G401 (cell line): Measurements from ENCODE around the gene SECTM1. TPM values are rescaled to one million over a fixed set of nuclear protein-coding genes. Genes with fewer than 3 reads are reported as not detected.
"Not testable (repeated sequence)": the region's sequence is repeated elsewhere in the genome, so short reads cannot be mapped to it uniquely, and the experiment has no call there.

ENCODE experiments used
- DNase-seq: peaks from one replicate; pipeline ENCODE4 v3.0.0-alpha.2; 2015; ENCODE audit warnings: low spot score
- in situ Hi-C: cut with HindIII; loops from 2 replicates; pipeline ENCODE4 v1.10.0; 2016; ENCODE audit warnings: low sequenced_read_pairs, mixed read lengths
- total RNA-seq: library from RNA; depleted of rRNA; stranded (reverse); fragments of >200 nt; shearing (Covaris generic); gene quantifications from 2 replicates; pipeline ENCODE4 v1.2.3, GENCODE V29; 2014

SECTM1 gene
- total RNA-seq, 1 experiment from 2014 or later: 3.1 TPM

DNA sequence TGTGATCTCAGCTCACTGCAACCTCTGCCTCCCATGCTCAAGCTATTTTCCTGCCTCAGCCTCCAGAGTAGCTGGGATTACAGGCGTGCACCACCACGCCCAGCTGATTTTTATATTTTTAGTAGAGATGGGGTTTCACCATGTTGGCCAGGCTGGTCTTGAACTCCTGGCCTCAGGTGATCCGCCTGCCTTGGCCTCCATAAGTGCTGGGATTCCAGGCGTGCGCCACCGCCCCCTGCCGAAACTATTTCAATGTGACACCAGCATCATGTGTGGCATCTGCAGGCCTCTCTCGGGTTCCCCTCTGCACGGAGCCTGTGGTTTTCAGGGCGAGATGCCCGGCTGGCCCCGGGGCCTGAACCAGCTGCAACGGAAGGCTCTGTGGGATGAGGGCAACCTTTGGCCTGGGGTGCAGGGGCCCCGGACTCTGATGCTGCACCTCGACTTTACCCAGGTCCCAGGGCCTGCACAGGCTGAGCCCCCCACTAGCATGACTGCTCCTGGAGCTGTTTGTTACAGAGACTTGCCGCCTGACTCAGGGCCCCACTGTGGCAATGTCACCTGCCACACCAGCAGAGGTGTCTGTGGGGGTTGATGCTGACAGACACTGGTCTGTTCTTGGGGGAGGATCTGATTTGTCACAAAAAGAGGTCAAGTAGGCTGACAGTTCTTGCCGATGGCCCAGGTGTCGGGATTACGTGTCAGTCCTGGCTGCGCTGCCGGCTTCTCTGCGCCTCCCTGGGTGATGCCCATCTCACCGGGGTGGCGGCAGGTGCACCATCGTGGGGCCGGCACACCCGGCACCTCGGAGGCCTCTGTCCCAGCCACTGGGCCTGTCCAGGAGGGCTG, 16.8 kb upstream of the SECTM1 start:
- in situ Hi-C loops: no loop called here
- no peak for DNase-seq

DNA sequence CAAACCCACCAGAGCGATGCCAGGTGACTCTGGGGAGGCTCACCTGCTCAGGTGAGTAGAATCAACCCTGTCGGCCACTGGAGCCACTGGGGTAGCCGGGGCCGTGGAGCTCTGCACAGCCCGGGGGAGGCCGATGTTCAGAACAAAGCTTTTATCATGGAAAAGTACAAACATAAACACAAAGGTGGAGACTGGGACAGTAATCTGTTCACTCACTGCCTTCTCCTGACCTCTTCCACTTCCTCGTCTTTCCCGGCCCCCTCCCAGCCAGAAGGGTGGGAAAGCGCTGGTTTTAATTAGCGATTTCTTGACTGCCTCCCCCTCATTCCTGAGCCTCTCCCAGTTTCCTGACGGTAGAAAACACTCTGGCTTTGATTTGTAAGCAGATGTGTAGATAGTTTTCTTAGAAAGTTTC, 15.7 kb upstream of the SECTM1 start:
- in situ Hi-C loops: loop anchor here (10.0 kb wide), 2 partner anchors 54 to 66 kb away; partner anchors contain the start of genes HEXD and OGFOD3
- peak; percentile 51 for DNase-seq

DNA sequence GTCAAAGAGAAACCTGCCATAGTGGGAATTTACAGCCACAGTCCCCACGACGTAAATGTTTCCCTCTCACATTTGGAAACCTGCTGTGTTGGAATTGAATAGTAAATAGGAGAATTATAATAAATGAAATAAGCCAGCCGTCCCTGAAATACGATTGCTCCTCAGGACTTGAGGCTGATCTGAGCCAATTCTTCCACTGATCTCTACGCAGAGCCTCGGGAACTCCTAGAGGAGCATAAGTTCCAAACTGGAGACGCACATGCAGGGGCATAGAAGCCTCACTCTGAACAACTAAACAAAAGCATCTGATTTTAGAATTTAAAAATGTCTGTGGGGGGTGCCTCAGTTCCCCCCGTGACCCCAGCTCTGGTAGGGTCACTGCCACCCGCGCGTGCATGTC, 15.3 kb upstream of the SECTM1 start:
- in situ Hi-C loops: loop anchor here (10.0 kb wide), 2 partner anchors 54 to 66 kb away; partner anchors contain the start of genes HEXD and OGFOD3
- DNase-seq: no peak

DNA sequence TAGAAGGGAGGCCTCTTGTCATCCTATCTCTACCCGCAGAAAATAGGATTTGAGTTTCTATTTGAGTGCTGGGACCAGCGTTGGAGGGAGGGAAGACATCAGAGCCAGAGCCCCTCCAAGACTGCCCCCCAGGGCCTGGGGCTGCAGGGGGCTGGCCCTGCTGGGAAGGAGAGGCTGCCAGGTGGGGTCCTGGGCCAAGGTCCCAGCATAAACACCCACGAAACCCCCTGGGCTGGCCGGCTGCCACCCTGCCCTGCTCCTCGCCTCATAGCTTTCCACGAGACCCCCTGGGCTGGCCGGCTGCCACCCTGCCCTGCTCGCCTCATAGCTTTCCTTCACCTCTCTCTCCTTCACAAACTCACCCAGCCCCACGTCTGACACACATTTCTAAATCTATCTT, 14.9 kb upstream of the SECTM1 start:
- in situ Hi-C loops: loop anchor here (10.0 kb wide), 2 partner anchors 54 to 66 kb away; partner anchors contain the start of genes HEXD and OGFOD3
- no peak for DNase-seq

DNA sequence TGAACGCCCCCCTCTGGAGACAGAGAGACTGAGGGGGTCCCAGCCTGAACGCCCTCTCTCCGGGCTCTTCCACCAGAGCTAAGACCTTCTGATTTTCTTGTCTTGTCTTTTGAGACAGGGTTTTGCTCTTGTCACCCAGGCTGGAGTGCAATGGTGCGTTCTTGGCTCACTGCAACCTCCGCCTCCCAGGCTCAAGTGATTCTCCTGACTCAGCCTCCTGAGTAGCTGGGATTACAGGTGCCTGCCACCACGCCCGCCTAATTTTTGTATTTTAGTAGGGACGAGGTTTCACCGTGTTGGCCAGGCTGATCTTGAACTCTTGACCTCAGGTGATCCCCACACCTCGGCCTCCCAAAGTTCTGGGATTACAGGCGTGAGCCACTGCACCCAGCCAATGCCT, 14.4 kb upstream of the SECTM1 start:
- in situ Hi-C loops: loop anchor here (10.0 kb wide), 2 partner anchors 53 to 67 kb away; partner anchors contain the start of genes HEXD and OGFOD3
- not testable (repeated sequence) for DNase-seq

DNA sequence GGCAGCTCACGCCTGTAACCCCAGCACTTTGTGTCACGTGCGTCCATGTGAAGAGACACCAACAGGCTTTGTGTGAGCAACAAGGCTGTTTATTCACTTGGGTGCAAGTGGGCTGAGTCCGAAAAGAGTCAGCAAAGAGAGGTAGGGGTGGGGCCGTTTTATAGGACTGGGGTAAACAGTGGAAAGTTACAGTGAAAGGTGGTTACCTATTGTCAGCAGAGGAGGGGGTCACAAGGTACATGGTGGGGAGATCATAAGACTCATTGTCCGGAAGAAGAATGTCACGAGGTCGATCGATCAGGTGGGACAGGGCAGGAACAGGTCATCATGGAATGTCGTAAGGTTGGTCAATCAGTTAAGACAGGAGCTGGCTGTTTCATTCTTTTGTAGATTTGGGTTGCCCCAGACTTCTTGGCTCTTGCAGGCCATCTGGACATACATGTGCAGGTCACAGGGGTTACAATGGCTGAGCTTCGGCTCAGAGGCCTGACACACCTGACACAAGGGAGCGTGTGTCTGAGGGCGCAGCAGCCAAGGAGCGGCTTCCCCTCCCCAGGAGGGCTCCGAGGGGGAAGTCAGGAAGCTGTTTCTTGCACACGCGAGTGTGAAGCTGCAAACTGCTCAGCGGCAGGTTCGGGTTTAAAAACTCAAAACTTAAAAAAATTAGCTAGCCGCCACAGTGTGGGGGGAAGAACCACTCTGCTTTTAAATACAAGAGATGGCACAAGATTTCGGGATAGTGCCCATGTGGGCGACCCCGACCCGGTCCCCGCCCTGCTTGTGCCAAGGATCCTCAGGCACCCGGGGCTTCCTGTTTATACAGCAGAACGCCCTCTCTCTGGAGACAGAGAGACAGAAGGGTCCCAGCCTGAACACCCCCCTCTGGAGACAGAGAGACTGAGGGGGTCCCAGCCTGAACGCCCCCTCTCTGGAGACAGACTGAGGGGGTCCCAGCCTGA, 13.1 kb upstream of the SECTM1 start:
- in situ Hi-C loops: loop anchor here (10.0 kb wide), 2 partner anchors 52 to 68 kb away; partner anchors contain the start of genes HEXD and OGFOD3
- DNase-seq: peak; percentile 73

DNA sequence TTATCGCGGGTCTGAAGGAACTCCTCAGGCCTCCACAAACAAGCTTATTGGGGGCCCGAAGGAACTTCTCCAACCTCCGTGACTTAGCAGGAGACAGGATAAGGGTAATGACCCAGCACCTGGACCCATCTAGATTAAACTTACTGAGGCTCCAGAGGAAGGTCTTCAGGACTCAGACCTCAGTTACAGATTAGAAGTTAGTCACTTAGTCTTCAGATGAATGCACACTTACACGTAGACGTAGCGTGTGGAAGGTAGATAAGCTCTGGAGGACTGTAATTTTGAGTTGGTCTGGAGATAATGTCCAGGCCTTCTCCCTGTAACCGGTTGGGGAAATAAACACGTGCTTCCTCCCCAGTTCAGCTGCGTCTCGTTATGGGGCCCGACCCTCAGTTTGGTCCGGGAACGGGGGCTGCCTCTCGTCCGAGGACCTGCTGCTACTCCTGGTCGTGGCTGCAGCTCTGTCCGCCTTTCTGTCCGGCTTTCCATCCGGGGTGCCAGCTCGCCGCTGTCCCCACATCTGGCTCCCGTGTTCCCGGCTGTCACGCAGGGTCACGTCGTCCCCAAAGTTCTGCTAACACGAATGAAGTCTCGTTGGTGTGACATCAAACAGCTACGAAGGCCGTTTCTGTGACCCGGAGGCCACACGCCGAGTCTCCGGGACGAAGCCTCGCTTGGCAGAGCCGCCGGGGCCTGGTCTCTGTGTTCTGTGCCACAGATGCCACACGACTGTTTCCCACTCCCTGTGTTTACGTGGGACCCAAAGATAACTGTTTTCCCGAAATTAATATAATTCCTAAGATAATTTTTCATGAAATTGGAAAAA, 11.8 kb upstream of the SECTM1 start:
- no peak for DNase-seq
- in situ Hi-C loops: loop anchor here (10.0 kb wide), 2 partner anchors 51 to 69 kb away; partner anchors contain the start of genes HEXD and OGFOD3

DNA sequence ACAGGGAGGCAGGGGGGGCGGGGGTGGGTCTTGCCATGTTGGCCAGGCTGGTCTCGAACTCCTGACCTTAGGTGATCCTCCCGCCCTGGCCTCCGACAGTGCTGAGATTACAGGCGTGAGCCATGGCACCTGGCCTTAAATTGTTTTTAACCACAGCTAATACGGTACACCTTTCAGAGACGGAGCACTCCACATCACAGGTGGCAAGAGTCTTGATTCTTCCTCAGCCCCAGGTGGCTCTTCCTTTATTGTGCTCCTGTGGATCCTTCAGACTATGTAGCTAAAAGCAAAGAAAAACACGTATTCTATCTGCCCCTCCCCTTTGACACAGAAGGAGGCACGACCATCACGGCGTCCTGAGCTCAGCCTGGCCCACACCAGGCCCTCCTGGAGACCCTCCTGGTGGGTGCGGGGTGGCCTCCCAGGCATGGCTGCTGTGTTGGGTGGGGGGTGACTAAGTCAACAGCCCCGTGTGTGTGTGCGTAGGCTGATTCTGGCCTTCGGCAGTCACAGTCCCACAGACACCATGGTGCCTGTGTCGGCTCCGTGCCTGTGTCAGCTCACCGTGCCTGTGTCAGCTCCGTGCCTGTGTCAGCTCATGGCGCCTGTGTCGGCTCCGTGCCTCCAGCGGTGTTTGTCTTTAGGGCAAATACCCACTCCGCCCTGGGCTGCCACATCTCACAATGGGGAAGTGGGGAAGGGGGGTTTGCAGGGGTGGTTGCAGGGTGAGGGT, 10.8 kb upstream of the SECTM1 start:
- in situ Hi-C loops: loop anchor here (10.0 kb wide), 2 partner anchors 50 to 70 kb away; partner anchors contain the start of genes HEXD and OGFOD3
- DNase-seq: no peak

DNA sequence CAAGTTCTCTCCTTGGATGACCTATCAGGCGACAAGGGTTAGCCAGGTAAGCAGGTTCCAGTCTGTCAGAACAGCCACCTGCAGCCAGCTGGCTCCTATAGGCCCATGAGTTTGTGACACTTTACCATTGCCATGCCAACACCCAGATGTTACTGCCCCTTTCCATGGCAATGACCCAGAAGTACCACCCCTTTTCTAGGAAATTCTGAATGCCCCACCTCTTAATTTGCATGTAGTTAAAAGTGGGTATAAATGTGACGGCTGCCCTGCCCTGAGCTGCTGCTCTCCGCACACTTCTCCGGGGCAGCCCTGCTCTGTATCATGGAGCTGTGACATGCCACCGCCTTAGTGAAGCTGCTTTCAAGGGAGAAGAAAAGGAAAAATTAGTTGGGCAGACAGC, 10.0 kb upstream of the SECTM1 start:
- in situ Hi-C loops: loop anchor here (10.0 kb wide), 2 partner anchors 49 to 71 kb away; partner anchors contain the start of genes HEXD and OGFOD3
- DNase-seq: peak; percentile 49

DNA sequence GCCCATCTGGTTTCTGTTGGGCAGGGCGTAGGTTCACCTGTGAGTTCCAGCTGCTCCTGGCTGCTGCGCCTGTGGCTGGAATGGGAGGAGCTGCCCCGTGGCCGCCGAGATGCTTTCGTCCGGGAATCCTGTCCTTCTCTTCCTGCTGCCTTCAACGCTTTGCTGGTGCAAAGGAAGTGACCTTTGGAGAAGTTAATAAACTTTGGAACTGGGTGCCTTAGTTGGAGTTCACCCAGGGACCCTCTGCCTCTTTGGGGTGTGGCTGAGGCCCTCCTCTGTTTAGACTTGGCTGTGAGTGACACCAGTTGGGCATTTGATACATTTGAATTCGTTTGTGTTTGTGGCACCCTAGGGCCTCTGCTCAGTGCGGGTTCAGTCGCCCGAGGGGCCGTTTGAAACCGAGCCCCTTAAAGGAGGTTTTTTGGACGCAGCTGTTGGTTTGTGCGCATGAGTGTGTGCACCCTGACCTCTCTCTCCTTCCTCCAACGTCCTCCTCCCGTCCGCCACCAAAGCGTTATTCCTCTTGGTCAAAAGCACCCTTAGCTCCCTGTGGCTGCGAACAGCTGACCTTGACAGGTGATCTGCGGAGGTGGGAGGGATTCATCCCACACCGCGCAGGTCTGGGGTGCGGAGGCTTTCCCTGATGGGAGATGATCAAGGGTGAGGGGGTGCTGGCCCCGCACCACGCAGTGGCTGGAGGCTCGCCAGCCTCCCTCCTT, 9.0 kb upstream of the SECTM1 start:
- DNase-seq: no peak
- in situ Hi-C loops: loop anchor here (10.0 kb wide), 2 partner anchors 48 to 72 kb away; partner anchors contain the start of genes HEXD and OGFOD3

DNA sequence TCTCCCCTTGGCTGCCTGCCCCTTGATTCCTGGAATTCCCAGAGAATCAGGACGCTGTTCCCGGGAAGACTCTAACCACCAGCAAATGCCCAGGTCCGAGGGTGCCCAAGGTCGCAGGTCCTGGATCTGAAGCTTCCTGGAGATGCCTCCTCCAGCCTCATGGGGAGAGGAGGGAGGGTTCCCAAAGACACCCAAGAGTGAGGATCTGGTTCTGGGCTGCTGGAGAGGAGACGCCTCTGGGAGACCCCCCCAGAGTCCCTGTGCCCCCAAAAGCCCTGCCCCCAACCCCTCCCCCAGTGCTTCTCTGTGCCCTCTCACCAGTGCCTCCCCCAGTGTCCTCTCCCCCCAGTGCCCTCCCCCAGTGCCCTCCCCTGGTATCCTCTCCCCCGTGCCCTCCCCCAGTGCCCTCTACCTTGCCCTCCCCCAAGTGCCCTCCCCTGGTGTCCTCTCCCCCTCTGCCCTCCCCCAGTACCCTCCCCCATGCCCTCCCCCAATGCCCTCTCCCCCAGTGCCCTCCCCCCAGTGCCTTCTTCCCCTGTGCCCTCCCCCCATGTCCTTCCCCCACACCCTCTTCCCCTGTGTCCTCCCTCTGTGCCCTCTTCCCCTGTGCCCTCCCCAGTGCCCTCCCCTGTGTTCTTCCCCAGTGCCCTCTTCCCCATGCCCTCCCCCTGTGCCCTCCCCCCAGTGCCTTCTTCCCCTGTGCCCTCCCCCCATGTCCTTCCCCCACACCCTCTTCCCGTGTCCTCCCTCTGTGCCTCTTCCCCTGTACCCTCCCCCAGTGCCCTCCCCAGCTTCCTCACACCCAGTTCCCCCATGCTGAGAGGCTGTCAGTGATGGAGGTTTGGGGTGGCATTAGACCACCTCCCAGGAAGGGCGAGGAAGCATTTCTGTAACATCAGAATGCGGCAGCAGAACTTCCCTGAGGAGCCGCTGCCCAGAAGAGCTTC, 6.3 kb upstream of the SECTM1 start:
- no peak for DNase-seq
- in situ Hi-C loops: loop anchor here (10.0 kb wide), 2 partner anchors 45 to 75 kb away; partner anchors contain the start of genes HEXD and OGFOD3

DNA sequence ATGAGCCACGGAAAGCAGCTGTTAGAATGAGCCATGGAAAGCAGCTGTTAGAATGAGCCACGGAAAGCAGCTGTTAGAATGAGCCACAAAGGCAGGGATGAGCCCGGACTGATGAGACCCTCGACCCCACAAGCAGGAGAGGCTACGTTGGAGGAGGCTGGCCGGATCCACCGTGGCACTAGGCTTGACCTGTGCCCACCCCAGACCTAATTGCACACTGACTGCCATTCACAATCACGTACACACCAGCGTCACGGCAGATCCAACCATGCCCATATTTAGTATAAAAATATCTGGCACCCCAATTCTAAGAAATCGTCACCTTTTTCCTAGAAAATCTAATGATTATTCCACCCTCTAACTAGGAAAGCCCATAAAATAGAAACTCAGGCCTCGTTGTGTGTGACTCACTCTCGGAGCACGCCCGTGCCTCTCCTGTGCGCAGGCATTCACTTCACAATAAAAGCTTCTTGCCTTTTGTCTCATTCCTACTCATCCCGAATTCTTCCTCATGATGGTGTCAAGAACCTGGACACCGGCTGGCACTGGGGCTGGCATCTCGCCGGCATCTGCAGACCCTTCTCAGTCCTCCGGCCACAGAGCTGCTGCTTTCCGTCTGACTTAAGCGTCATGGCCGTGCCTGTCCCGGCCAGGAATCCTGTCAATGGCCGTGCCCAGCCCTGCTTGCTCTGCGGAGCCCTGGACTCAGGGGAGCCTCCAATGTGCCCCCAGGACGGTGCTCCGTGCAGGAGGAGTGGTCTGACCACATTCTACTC, 5.5 kb upstream of the SECTM1 start:
- in situ Hi-C loops: no loop called here
- DNase-seq: peak; percentile 54

DNA sequence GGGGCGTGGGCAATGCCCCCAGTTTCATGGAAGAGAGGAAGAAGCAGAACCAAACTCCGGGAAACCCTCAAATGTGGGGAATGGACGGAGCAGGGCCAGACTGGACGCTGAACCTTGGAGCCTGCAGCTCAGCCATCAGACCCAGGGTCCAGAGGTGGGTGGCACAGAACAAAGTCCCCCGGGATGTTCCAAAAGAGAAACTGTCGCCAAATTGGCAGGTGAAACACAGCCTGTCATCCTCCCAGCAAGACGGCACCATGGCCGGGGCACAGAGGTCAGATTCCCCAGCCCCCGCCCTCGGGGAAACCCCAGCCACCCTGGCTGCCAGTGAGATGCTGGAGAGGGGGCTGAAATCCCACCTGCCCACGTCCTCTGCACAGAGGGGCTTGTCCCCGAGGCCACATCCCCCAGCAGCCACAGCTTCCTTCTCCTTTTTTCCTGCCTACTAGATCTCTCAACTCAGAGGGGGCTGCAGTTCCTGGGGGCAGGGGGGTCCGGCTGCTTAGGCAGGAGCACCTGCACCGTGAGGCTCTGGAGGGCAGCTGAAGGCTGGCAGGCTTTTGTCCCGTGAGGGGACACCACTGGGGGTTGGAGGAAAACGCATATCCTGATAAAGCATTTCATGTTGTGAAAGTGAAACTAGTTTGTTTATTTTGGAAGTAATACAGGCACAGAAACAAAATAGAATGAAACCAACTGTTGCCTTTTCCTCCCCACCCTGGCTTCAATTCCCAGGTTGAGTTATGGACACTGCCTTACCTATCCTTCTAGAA, 1.2 kb upstream of the SECTM1 start:
- DNase-seq: no peak
- in situ Hi-C loops: no loop called here

DNA sequence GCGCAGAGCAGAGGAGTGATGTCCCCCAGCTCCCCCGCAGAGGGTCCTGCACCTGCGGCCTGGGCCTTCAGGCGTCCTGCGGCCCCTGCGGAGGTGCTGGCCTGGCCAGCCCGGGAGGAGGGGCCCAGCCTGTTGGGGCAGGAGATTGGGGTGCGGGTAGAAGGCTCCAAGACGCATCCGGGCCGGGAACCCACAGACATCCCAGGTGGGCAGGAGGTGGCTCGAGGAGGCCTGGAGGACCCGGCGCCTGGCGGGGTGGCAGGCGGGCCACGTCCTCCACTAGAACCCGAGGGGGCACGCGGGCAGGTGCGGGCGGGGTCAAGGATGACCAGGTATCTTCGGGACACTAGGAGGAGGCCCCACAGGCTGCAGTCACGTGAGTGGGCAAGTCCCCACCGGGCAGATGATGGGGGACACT, 647 bp upstream of the SECTM1 start:
- in situ Hi-C loops: no loop called here
- DNase-seq: no peak
